Type B pancreatic cell (in vitro differentiated cells): ENCODE results near the gene NHLRC1. TPM values are rescaled to one million over a fixed set of nuclear protein-coding genes. Genes with fewer than 3 reads are reported as not detected.

ENCODE experiments used
- DNase-seq: peaks from one replicate; pipeline ENCODE4 v3.0.0; 2021; ENCODE audit warnings: mixed read lengths; ENCODE audit not compliant: unreplicated experiment; ENCODE audit errors: extremely low spot score
- H3K27ac Mint-ChIP-seq: 2 replicates; pipeline ENCODE4 v1.8.0; 2021; ENCODE audit warnings: mild to moderate bottlenecking, mixed read lengths
- H3K27me3 Mint-ChIP-seq: 2 replicates; pipeline ENCODE4 v1.8.0; 2021; ENCODE audit warnings: mixed read lengths
- H3K36me3 Mint-ChIP-seq: 2 replicates; pipeline ENCODE4 v1.8.0; 2021; ENCODE audit warnings: mixed read lengths
- H3K4me1 Mint-ChIP-seq: one replicate; pipeline ENCODE4 v1.8.0; 2021; ENCODE audit warnings: mixed read lengths; ENCODE audit not compliant: unreplicated experiment
- H3K4me3 Mint-ChIP-seq: 2 replicates; pipeline ENCODE4 v1.8.0; 2021; ENCODE audit warnings: mild to moderate bottlenecking, mixed read lengths
- H3K9me3 Mint-ChIP-seq: 2 replicates; pipeline ENCODE4 v1.8.0; 2021; ENCODE audit warnings: mixed read lengths
- total RNA-seq: library from RNA; stranded (reverse); gene quantifications from 2 replicates; pipeline ENCODE4 v1.2.1, GENCODE V29; 2021; ENCODE audit warnings: low replicate concordance
- TF ChIP-seq, protein P1 (sequence below): fragments of 200-600 bp; sonication (generic); conservative IDR thresholded peaks from 2 replicates; pipeline ENCODE4 v1.5.0; 2021; ENCODE audit warnings: antibody characterized with exemption, mild to moderate bottlenecking

Gene NHLRC1
- total RNA-seq, 1 donor from 2014 or later: 1.1 TPM

DNA sequence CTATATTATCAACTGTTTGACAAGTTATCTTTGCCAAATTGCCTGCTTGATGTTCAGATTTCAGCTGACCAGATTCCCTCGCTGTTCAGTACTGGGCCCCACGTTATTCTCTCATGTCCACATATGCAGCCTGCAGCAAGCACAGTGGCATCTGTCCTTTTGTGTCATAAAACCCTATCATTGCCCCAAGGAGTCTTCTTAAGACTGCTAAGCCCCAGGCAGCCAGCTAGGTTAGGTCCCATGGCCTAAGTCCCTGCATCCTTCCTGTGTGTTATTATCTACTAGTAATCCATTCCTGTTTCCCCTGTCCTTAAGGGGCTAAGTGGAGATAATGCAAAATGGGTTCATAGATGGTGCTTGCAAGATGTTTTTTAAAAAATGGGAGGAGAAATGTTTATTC lies 39.9 kb upstream of the NHLRC1 start:
- H3K27me3 Mint-ChIP-seq: no peaks in the 10 kb centered on the region
- no peak for DNase-seq
- no peaks in the 10 kb centered on the region for H3K4me1 Mint-ChIP-seq
- H3K36me3 Mint-ChIP-seq: peaks cover 29% of the 10 kb centered on the region
- no peak overlapping the region for H3K27ac Mint-ChIP-seq
- no peaks in the 10 kb centered on the region for H3K9me3 Mint-ChIP-seq
- TF ChIP-seq, protein P1, sequence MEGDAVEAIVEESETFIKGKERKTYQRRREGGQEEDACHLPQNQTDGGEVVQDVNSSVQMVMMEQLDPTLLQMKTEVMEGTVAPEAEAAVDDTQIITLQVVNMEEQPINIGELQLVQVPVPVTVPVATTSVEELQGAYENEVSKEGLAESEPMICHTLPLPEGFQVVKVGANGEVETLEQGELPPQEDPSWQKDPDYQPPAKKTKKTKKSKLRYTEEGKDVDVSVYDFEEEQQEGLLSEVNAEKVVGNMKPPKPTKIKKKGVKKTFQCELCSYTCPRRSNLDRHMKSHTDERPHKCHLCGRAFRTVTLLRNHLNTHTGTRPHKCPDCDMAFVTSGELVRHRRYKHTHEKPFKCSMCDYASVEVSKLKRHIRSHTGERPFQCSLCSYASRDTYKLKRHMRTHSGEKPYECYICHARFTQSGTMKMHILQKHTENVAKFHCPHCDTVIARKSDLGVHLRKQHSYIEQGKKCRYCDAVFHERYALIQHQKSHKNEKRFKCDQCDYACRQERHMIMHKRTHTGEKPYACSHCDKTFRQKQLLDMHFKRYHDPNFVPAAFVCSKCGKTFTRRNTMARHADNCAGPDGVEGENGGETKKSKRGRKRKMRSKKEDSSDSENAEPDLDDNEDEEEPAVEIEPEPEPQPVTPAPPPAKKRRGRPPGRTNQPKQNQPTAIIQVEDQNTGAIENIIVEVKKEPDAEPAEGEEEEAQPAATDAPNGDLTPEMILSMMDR: no peak
- no peak overlapping the region for H3K4me3 Mint-ChIP-seq

GRCh38 chr6:18161431-18161830 lies 39.0 kb upstream of the NHLRC1 start:
- no peak for DNase-seq
- TF ChIP-seq, protein P1: no peak
- no peaks in the 10 kb centered on the region for H3K27me3 Mint-ChIP-seq
- no peak overlapping the region for H3K27ac Mint-ChIP-seq
- peaks cover under 1% of the 10 kb centered on the region for H3K4me1 Mint-ChIP-seq
- H3K36me3 Mint-ChIP-seq: peaks cover 29% of the 10 kb centered on the region
- H3K4me3 Mint-ChIP-seq: no peak overlapping the region
- H3K9me3 Mint-ChIP-seq: no peaks in the 10 kb centered on the region

- Mint-ChIP-seq H3K9me3 (no peaks in the 10 kb centered on the region), H3K27me3 (no peaks in the 10 kb centered on the region), H3K4me3 (no peak overlapping the region), H3K27ac (no peak overlapping the region), H3K36me3 (peaks cover 32% of the 10 kb centered on the region), H3K4me1 (peaks cover 6% of the 10 kb centered on the region)
- no peak for DNase-seq
- TF ChIP-seq, protein P1: no peak
These were observed 38.4 kb upstream of the NHLRC1 start for GRCh38 chr6:18160911-18161310.

GRCh38 chr6:18155864-18156421 lies 33.5 kb upstream of the NHLRC1 start:
- H3K4me1 Mint-ChIP-seq: peaks cover 15% of the 10 kb centered on the region
- H3K27me3 Mint-ChIP-seq: no peaks in the 10 kb centered on the region
- peak overlapping the region; percentile 100 for H3K4me3 Mint-ChIP-seq
- peaks cover 6% of the 10 kb centered on the region for H3K9me3 Mint-ChIP-seq
- DNase-seq: peak; percentile 71
- TF ChIP-seq, protein P1: peak; percentile 48
- peak overlapping the region; percentile 87 for H3K27ac Mint-ChIP-seq
- H3K36me3 Mint-ChIP-seq: peaks cover 14% of the 10 kb centered on the region

- Mint-ChIP-seq H3K27ac (peak within 1 kb of the TSS; percentile 99), H3K4me3 (peak within 1 kb of the TSS; percentile 100), H3K36me3 (peaks cover 12% of the 10 kb centered on the region), H3K4me1 (peaks cover 15% of the 10 kb centered on the region), H3K27me3 (no peaks in the 10 kb centered on the region), H3K9me3 (peaks cover 6% of the 10 kb centered on the region)
- peak; percentile 99 for DNase-seq
- TF ChIP-seq, protein P1: no peak
These were observed 32.8 kb upstream of the NHLRC1 start, which contains the start of gene KDM1B for GRCh38 chr6:18155150-18155863. TSS of gene KDM1B (plus strand) at chr6:18155422. CDS start at chr6:18159896, 4,474 bp downstream.
